ENCODE data around the gene IL23A. TPM values are rescaled to one million over a fixed set of nuclear protein-coding genes. Genes with fewer than 3 reads are reported as not detected.
A peak's percentile ranks its signal among the peaks of the same experiment; 100 is the strongest.

IL23A gene
- total and polyA plus RNA-seq, 2 of the 13 experiments (the other 11 are each of a cell fraction or from before 2014, with no cell fraction given), result 0.33 to 0.35 TPM

- TF ChIP-seq ZBTB44 (CRISPR knock-in tag; IDR thresholded peaks at IDR 0.05) (no peak), HBP1 (CRISPR knock-in tag; IDR thresholded peaks at IDR 0.05; ENCODE audit: low read depth) (0 out of 2 replicates have a peak, but pooled peaks have one; percentile 67), FOXO4 (CRISPR knock-in tag; conservative IDR thresholded peaks at IDR 0.05) (no peak), ZBTB49 (CRISPR knock-in tag; IDR thresholded peaks at IDR 0.05; ENCODE audit: borderline replicate concordance) (no peak), CREB3 (CRISPR knock-in tag; IDR thresholded peaks at IDR 0.05) (no peak), KDM5B (CRISPR knock-in tag; IDR thresholded peaks at IDR 0.05; ENCODE audit: borderline replicate concordance) (peak; percentile 90), LRRFIP1 (CRISPR knock-in tag; conservative IDR thresholded peaks at IDR 0.05) (no peak), NFKBIZ (CRISPR knock-in tag; IDR thresholded peaks at IDR 0.05) (no peak), ZBTB34 (CRISPR knock-in tag; IDR thresholded peaks at IDR 0.05) (0 out of 2 replicates have a peak, but pooled peaks have one; percentile 13)
Measured at GRCh38 chr12:56299853-56300643, 38.6 kb upstream of the IL23A start, which contains the start of gene CS (continued).

All from HepG2 (cell line).